GM19043 (cell line): Measurements from ENCODE around the gene IFNA10.
A peak's percentile ranks its signal among the peaks of the same experiment; 100 is the strongest.
"Not testable (repeated sequence)": the region's sequence is repeated elsewhere in the genome, so short reads cannot be mapped to it uniquely, and the experiment has no call there.

ENCODE experiments used
- ATAC-seq: cut with Tn5 transposase; IDR thresholded peaks from one replicate; pipeline ENCODE4 v1.9.1; 2021; ENCODE audit warnings: low read depth; ENCODE audit not compliant: unreplicated experiment

IFNA10 gene

GRCh38 chr9:21194867-21195776 lies 11.8 kb downstream of the IFNA10 start:
- ATAC-seq, result peak; percentile 96

DNA sequence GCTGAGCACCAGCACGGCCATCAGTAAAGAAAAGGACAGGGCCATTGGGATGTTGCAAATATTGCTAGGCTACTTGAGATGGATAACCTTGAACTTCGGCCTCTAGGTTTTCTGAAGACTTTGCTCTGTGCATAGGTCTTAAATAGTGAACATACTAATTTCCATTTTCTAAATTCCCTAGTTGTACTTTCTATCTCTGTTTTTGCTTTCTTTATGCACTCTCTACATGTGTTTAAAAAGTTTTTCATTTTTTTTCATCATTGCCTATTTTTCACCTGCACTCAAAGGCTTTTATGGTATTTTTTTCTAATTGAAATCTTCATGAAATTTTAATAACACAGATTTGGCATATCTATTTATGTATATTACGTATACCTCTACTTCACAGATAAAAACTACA lies 19.5 kb downstream of the IFNA10 start, which contains the start of gene IFNA4:
Gene IFNA4, minus strand, starts transcription at position 101 of the 400 bp plus-strand sequence. Its CDS starts 56 bp downstream, at position 45.
- not testable (repeated sequence) for ATAC-seq

DNA sequence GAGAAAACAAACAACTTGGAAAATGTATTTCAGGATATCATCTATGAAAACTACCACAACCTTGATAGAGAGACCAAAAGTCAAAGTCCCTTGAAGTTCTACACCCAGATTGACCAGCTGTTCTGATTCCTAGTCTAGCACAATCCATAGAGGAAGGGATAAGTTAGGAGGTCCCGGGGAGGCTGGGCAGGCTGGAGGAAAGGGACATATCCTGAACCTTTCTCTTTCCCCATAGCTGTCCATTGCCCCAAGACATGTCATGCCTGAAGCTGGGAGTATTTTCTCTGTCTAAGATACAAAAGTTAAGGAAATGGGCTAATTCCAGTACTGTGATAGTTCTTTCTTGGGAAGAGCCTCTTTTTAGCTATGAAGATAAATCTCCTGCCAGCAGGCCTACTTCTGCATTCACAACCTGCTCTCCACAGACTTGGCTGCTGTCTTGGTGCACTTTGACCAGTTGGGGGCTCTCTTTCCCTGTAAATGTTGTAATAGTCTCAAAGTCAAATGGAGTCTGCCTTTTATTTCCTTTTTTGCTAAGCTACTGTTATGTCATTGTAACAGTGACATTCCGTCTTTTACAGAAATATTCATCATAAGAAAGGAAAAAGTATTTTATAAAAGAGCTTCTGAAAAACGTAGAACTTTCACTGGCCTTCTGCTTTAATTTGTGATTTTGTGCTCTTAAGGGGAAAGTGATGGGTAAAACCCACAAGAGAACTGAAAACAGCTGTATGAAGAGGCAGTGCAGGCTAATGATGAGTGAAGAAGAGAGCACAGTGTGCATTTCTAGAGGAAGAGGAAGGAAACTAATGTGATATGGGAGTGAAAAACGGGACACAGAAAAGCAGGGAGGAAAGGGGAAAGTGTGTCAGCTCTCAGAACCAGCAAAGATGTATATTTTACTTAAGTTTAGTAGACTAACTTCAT lies 23.9 kb downstream of the IFNA10 start:
- ATAC-seq, result peak; percentile 88

DNA sequence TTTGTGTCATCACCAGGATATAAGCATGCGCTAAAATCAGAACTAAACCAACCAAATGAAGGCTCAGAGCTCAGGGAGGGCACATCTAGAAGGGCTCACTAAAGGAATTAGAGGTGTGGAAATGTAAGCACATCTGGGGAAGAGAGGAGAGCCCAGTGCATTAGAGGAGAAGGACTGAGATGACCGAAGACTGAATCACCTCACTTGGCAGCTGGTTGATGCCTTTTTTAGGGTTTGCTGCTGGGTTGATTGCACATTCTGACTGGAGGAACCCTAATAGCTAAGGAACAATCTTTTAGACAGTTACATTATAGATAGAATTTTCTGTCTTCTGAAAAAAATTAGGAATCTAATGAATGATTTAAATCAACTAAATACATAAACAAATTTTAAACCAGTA lies 32.3 kb downstream of the IFNA10 start:
- ATAC-seq, result no peak

DNA sequence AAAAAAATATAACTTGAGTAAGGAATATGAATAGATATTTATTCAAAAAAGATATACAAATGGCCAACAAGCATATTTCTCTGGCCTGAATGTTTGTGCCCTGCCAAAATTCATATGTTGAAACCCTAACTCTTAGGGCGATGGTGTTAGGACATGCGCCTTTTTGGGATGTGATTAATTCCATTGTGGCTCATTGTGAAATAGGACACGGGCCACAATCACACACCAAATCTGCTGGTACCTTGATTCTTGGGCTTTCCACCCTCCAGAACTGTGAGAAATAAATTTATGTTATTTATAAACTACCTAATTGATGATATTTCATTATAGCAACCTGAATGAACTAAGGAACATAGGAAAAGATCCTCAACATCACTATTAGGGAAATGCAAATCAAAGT lies 34.8 kb downstream of the IFNA10 start:
- ATAC-seq, result no peak

DNA sequence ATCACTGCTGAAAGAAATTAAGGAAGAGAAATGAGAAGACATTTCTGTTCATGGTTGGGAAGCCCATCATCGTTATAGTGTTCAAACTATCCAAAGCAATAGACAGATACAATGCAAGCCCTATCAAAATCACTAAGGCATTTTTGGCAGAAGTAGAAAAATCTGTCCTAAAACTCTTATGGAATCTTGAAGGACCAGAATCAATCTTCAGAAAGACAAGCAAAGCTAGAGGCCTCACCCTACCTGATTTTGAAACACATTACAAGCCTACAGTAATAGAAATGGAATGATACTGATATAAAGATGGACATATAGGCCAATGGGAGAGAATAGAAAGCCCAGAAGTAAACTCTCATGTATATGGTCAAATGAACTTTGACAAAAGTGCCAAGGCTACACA lies 35.6 kb downstream of the IFNA10 start:
- no peak for ATAC-seq

GRCh38 chr9:21166560-21166959 lies 40.4 kb downstream of the IFNA10 start, which contains the start of gene IFNA21:
Gene IFNA21 (minus strand): TSS chr9:21166660. CDS start chr9:21166612, 48 bp downstream.
- not testable (repeated sequence) for ATAC-seq

GRCh38 chr9:21165516-21165915 lies 41.4 kb downstream of the IFNA10 start:
- ATAC-seq, result no peak

DNA sequence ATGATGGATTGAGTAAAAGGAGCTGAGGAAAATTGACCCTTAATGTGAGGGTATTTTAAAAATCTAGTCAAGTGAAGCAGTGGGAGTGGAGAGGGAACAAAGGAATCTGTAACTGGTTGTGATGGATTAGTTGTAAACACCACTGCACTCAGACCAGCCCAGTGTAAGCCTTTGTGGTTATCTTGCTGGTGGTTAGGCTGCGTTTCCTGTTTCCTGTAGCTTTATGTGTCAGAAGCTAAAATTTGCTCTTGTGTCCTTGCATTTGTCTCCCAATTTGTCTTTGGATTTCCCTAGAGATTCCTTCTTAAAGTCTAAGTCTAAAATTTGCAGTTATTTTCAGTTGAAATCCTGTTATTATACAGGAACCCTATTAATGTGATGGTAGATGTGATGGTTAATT lies 46.8 kb downstream of the IFNA10 start:
- ATAC-seq, result peak; percentile 97
